H9 (cell line): ENCODE results near the gene NIN. TPM values are rescaled to one million over a fixed set of nuclear protein-coding genes. Genes with fewer than 3 reads are reported as not detected.

Experiments used
- DNase-seq: peaks from one replicate; pipeline ENCODE4 v3.0.0-alpha.2; 2017
- H2AFZ ChIP-seq: one replicate; pipeline ENCODE4 v1.6.1; 2013; ENCODE audit warnings: mild to moderate bottlenecking, low read length, control low read depth, moderate library complexity
- H2AK5ac ChIP-seq: 2 replicates; pipeline ENCODE4 v1.6.1; 2013; ENCODE audit warnings: low read length, control low read depth, mixed read lengths; ENCODE audit not compliant: insufficient read length
- H2BK120ac ChIP-seq: one replicate; pipeline ENCODE4 v1.6.1; 2013; ENCODE audit warnings: low read depth, mild to moderate bottlenecking, low read length, control low read depth, inconsistent platforms; ENCODE audit not compliant: poor library complexity, severe bottlenecking
- H2BK12ac ChIP-seq: 2 replicates; pipeline ENCODE4 v1.6.1; 2013; ENCODE audit warnings: low read length, control low read depth, mixed read lengths, low read depth; ENCODE audit not compliant: insufficient read length
- H2BK15ac ChIP-seq: 2 replicates; pipeline ENCODE4 v1.6.1; 2013; ENCODE audit warnings: low read depth, low read length, control low read depth
- H2BK20ac ChIP-seq: one replicate; pipeline ENCODE4 v1.6.1; 2013; ENCODE audit warnings: low read depth, mild to moderate bottlenecking, low read length, control low read depth, inconsistent platforms; ENCODE audit not compliant: poor library complexity, severe bottlenecking
- H2BK5ac ChIP-seq: 2 replicates; pipeline ENCODE4 v1.6.1; 2013; ENCODE audit warnings: low read length, control low read depth, mixed read lengths; ENCODE audit not compliant: insufficient read length
- H3K14ac ChIP-seq: 2 replicates; pipeline ENCODE4 v1.6.1; 2013; ENCODE audit warnings: low read length, control low read depth; ENCODE audit not compliant: insufficient read depth
- H3K18ac ChIP-seq: 2 replicates; pipeline ENCODE4 v1.6.1; 2013; ENCODE audit warnings: low read depth, mild to moderate bottlenecking, mixed read lengths, low read length, control low read depth; ENCODE audit not compliant: insufficient read length
- H3K23ac ChIP-seq: 2 replicates; pipeline ENCODE4 v1.6.1; 2013; ENCODE audit warnings: low read length, control low read depth, mixed read lengths, low read depth; ENCODE audit not compliant: insufficient read length
- H3K23me2 ChIP-seq: 2 replicates; pipeline ENCODE4 v1.6.1; 2013; ENCODE audit warnings: low read depth, mild to moderate bottlenecking, mixed read lengths, low read length, control low read depth; ENCODE audit not compliant: insufficient read length, poor library complexity, severe bottlenecking
- H3K27ac ChIP-seq: 2 replicates; pipeline ENCODE4 v1.5.1; 2013; ENCODE audit warnings: low read length, control low read depth, mixed read lengths, low read depth; ENCODE audit not compliant: insufficient read length
- H3K27me3 ChIP-seq: 2 replicates; pipeline ENCODE4 v1.6.1; 2013; ENCODE audit warnings: low read length, control low read depth, inconsistent platforms; ENCODE audit not compliant: insufficient read depth
- H3K4ac ChIP-seq: 2 replicates; pipeline ENCODE4 v1.6.1; 2013; ENCODE audit warnings: low read depth, mild to moderate bottlenecking, control low read depth, inconsistent platforms, low read length, moderate library complexity
- H3K4me1 ChIP-seq: 2 replicates; pipeline ENCODE4 v1.6.1; 2013; ENCODE audit warnings: low read length, control low read depth, inconsistent platforms; ENCODE audit not compliant: insufficient read depth
- H3K4me2 ChIP-seq: 2 replicates; pipeline ENCODE4 v1.6.1; 2013; ENCODE audit warnings: low read length, control low read depth, mixed read lengths; ENCODE audit not compliant: insufficient read length, insufficient read depth
- H3K56ac ChIP-seq: 2 replicates; pipeline ENCODE4 v1.6.1; 2013; ENCODE audit warnings: low read depth, mild to moderate bottlenecking, mixed read lengths, low read length, control low read depth; ENCODE audit not compliant: insufficient read length
- H3K79me1 ChIP-seq: 2 replicates; pipeline ENCODE4 v1.6.1; 2013; ENCODE audit warnings: low read depth, mild to moderate bottlenecking, moderate library complexity, low read length, control low read depth, inconsistent platforms; ENCODE audit not compliant: insufficient read depth, poor library complexity, severe bottlenecking
- H3K79me2 ChIP-seq: 2 replicates; pipeline ENCODE4 v1.6.1; 2013; ENCODE audit warnings: low read length, control low read depth, inconsistent platforms; ENCODE audit not compliant: insufficient read depth
- H3K9ac ChIP-seq: 2 replicates; pipeline ENCODE4 v1.6.1; 2013; ENCODE audit warnings: low read length, control low read depth, mixed read lengths; ENCODE audit not compliant: insufficient read length; ENCODE audit errors: extremely low read depth
- H3K9me3 ChIP-seq: one replicate; pipeline ENCODE4 v1.6.1; 2013; ENCODE audit warnings: low read depth, low read length, inconsistent platforms; ENCODE audit not compliant: control insufficient read depth
- H3T11ph ChIP-seq: one replicate; pipeline ENCODE4 v1.6.1; 2013; ENCODE audit warnings: mild to moderate bottlenecking, low read length, control low read depth, inconsistent platforms
- H4K20me1 ChIP-seq: one replicate; pipeline ENCODE4 v1.6.1; 2013; ENCODE audit not compliant: control insufficient read depth, insufficient read length, insufficient read depth
- H4K5ac ChIP-seq: 2 replicates; pipeline ENCODE4 v1.6.1; 2013; ENCODE audit warnings: low read depth, mild to moderate bottlenecking, mixed read lengths, low read length, control low read depth; ENCODE audit not compliant: insufficient read length
- H4K8ac ChIP-seq: replicated peaks from 2 replicates; pipeline ENCODE4 v1.6.1; 2013; ENCODE audit warnings: low read length, control low read depth, mixed read lengths, low read depth; ENCODE audit not compliant: insufficient read length
- H4K91ac ChIP-seq: 2 replicates; pipeline ENCODE4 v1.6.1; 2013; ENCODE audit warnings: low read depth, mild to moderate bottlenecking, moderate library complexity, mixed read lengths, low read length, control low read depth; ENCODE audit not compliant: insufficient read length
- H3K27ac Mint-ChIP-seq, 3 experiments: 2 replicates in 2 of 3; 3 replicates in 1 of 3; pipeline ENCODE4 v1.8.0; 2020 to 2021; ENCODE audit warnings: mixed read lengths in 3 of 3, mild to moderate bottlenecking in 1 of 3, moderate library complexity in 1 of 3
- H3K27me3 Mint-ChIP-seq: 2 replicates; pipeline ENCODE4 v1.8.0; 2021; ENCODE audit warnings: low read depth, mild to moderate bottlenecking, moderate library complexity, mixed read lengths
- H3K36me3 Mint-ChIP-seq, 3 experiments: 2 replicates in 2 of 3; 3 replicates in 1 of 3; pipeline ENCODE4 v1.8.0; 2020 to 2021; ENCODE audit warnings: low read depth in 3 of 3, mixed read lengths in 3 of 3; ENCODE audit not compliant: insufficient read depth in 1 of 3
- H3K4me1 Mint-ChIP-seq, 2 experiments: 2 replicates each; pipeline ENCODE4 v1.8.0; 2020; ENCODE audit warnings: mixed read lengths in 2 of 2
- H3K4me3 Mint-ChIP-seq, 2 experiments: 2 replicates in 1 of 2; 3 replicates in 1 of 2; pipeline ENCODE4 v1.8.0; 2020 to 2021; ENCODE audit warnings: mild to moderate bottlenecking in 2 of 2, mixed read lengths in 2 of 2, moderate library complexity in 1 of 2
- H3K9me3 Mint-ChIP-seq, 2 experiments: 2 replicates in 1 of 2; 3 replicates in 1 of 2; pipeline ENCODE4 v1.8.0; 2020; ENCODE audit warnings: mild to moderate bottlenecking in 2 of 2, mixed read lengths in 2 of 2, moderate library complexity in 1 of 2
- WGBS: extraction: QIAGEN DNeasy Blood & Tissue Kit; methylation state at CpG from one replicate; pipeline ENCODE4 v1.1.7; 2013; ENCODE audit warnings: missing lambda C conversion rate, low lambda C conversion rate, mixed read lengths; ENCODE audit not compliant: insufficient read length; ENCODE audit errors: extremely low coverage; 5-methylcytosine and 5-hydroxymethylcytosine counted together
- total RNA-seq: library from RNA; stranded (reverse); gene quantifications from 2 replicates; pipeline ENCODE4 v1.2.1, GENCODE V29; 2021
- TF ChIP-seq, protein P1 (sequence below): fragments of 200-600 bp; sonication (generic); conservative IDR thresholded peaks from 3 replicates; pipeline ENCODE4 v1.8.0; 2021; ENCODE audit warnings: antibody characterized with exemption, mild to moderate bottlenecking

NIN gene
- total RNA-seq, 1 experiment from 2014 or later: 18.4 TPM

DNA sequence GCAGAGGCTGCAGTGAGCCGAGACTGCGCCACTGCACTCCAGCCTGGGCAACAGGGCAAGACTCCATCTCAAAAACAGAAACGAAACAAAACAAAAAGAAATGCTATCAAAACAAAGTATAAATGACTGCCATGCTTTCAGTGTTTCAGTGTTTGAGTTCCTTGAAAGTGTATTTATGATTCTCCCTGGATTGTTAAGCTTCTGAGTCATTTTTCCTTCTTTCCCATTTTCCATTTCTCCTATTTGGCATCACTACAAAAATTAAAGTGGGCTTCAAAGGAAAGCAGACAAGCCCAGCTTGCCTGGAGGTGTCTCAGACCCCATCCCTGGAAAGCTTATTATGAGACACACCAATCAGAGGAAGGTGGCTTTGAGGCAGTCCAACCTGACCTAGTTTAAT, 35.1 kb downstream of the NIN start:
- Histone ChIP-seq H4K8ac (no peak overlapping the region), H2AFZ (no peak overlapping the region), H4K20me1 (no peaks in the 10 kb centered on the region), H4K5ac (no peak overlapping the region), H3K14ac (no peak overlapping the region), H3K4me1 (0 out of 2 replicates have a peak, but pooled peaks cover 3% of the 10 kb centered on the region), H3K23ac (no peak overlapping the region), H2BK120ac (no peak overlapping the region), H3K4ac (no peak overlapping the region), H2BK15ac (no peak overlapping the region), H3K18ac (no peak overlapping the region), H3K79me2 (no peaks in the 10 kb centered on the region), H3K23me2 (no peaks in the 10 kb centered on the region), H2AK5ac (no peak overlapping the region), H2BK20ac (no peak overlapping the region), H3K79me1 (no peaks in the 10 kb centered on the region), H2BK12ac (no peak overlapping the region), H3K4me2 (no peak overlapping the region), H3K27me3 (no peaks in the 10 kb centered on the region), H2BK5ac (no peak overlapping the region), H4K91ac (no peak overlapping the region), H3K9me3 (no peaks in the 10 kb centered on the region), H3K27ac (no peak overlapping the region), H3K9ac (no peak overlapping the region), H3K56ac (no peak overlapping the region), H3T11ph (no peak overlapping the region)
- H3K27ac Mint-ChIP-seq: no peak overlapping the region; a peak in 1 of 7 replicates
- DNase-seq: no peak
- TF ChIP-seq, protein P1, sequence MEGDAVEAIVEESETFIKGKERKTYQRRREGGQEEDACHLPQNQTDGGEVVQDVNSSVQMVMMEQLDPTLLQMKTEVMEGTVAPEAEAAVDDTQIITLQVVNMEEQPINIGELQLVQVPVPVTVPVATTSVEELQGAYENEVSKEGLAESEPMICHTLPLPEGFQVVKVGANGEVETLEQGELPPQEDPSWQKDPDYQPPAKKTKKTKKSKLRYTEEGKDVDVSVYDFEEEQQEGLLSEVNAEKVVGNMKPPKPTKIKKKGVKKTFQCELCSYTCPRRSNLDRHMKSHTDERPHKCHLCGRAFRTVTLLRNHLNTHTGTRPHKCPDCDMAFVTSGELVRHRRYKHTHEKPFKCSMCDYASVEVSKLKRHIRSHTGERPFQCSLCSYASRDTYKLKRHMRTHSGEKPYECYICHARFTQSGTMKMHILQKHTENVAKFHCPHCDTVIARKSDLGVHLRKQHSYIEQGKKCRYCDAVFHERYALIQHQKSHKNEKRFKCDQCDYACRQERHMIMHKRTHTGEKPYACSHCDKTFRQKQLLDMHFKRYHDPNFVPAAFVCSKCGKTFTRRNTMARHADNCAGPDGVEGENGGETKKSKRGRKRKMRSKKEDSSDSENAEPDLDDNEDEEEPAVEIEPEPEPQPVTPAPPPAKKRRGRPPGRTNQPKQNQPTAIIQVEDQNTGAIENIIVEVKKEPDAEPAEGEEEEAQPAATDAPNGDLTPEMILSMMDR: no peak
- peaks cover 14 to 16% of the 10 kb centered on the region in 2 experiments; a peak in 3 of 4 replicates for H3K4me1 Mint-ChIP-seq
- H3K27me3 Mint-ChIP-seq: no peaks in the 10 kb centered on the region
- H3K36me3 Mint-ChIP-seq: peaks cover 0 to 6% (median 5%) of the 10 kb centered on the region in 3 experiments; a peak in 4 of 7 replicates
- H3K9me3 Mint-ChIP-seq: no peaks in the 10 kb centered on the region
- no peak overlapping the region for H3K4me3 Mint-ChIP-seq
- no CpG with 5 or more reads among the region's 3 CpGs for WGBS
